Liver (tissue), 2 donors: ENCODE results near the gene ADAD1.

ENCODE experiments used
- YY1 ChIP-seq: IDR thresholded peaks from 2 replicates; pipeline ENCODE4 v1.6.1; 2016; ENCODE audit warnings: antibody characterized with exemption, mild to moderate bottlenecking
- TF ChIP-seq, protein P1 (sequence below): fragments of 150-350 bp; IDR thresholded peaks from 2 replicates; pipeline ENCODE4 v1.5.1; 2017; ENCODE audit warnings: improper control_type of control experiment, low read depth, low read length; ENCODE audit not compliant: missing input control
- donor health status: healthy.

DNA sequence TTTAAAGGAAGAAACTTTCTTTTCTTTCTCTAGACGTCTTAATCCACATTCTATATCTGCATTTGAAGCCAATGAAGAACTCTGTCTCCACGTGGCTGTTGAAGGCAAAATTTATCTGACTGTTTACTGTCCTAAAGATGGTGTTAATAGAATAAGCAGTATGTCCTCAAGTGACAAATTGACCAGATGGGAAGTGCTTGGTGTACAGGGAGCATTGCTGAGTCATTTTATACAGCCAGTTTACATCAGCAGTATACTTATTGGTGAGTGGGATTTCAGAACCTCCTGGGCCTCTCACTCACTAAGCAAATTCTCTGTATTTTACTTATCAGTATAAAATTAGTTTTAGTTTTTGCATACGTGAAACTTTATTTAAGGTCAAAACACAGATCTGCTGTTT, 33.7 kb downstream of the ADAD1 start:
- TF ChIP-seq, protein P1, sequence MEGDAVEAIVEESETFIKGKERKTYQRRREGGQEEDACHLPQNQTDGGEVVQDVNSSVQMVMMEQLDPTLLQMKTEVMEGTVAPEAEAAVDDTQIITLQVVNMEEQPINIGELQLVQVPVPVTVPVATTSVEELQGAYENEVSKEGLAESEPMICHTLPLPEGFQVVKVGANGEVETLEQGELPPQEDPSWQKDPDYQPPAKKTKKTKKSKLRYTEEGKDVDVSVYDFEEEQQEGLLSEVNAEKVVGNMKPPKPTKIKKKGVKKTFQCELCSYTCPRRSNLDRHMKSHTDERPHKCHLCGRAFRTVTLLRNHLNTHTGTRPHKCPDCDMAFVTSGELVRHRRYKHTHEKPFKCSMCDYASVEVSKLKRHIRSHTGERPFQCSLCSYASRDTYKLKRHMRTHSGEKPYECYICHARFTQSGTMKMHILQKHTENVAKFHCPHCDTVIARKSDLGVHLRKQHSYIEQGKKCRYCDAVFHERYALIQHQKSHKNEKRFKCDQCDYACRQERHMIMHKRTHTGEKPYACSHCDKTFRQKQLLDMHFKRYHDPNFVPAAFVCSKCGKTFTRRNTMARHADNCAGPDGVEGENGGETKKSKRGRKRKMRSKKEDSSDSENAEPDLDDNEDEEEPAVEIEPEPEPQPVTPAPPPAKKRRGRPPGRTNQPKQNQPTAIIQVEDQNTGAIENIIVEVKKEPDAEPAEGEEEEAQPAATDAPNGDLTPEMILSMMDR, result no peak
- TF ChIP-seq YY1, result no peak
